Fibroblast of lung (primary cell): Measurements from ENCODE around the gene MEIOSIN.

Experiments
- EZH2 ChIP-seq: IDR thresholded peaks from 2 replicates; pipeline ENCODE4 v1.5.1; 2012; ENCODE audit warnings: low read length, control low read depth, mild to moderate bottlenecking; ENCODE audit errors: missing control alignments
- TF ChIP-seq, protein P1 (sequence below), 2 donors: IDR thresholded peaks in 1 of 2; conservative IDR thresholded peaks in 1 of 2; 1 replicate in 1 of 2; 2 replicates in 1 of 2; pipeline ENCODE4 v1.5.1; 2011 to 2012; ENCODE audit warnings: low read length in 2 of 2, control low read depth in 1 of 2, inconsistent platforms in 1 of 2, low read depth in 1 of 2, mild to moderate bottlenecking in 1 of 2

- TF ChIP-seq EZH2, result no peak
- TF ChIP-seq, protein P1, sequence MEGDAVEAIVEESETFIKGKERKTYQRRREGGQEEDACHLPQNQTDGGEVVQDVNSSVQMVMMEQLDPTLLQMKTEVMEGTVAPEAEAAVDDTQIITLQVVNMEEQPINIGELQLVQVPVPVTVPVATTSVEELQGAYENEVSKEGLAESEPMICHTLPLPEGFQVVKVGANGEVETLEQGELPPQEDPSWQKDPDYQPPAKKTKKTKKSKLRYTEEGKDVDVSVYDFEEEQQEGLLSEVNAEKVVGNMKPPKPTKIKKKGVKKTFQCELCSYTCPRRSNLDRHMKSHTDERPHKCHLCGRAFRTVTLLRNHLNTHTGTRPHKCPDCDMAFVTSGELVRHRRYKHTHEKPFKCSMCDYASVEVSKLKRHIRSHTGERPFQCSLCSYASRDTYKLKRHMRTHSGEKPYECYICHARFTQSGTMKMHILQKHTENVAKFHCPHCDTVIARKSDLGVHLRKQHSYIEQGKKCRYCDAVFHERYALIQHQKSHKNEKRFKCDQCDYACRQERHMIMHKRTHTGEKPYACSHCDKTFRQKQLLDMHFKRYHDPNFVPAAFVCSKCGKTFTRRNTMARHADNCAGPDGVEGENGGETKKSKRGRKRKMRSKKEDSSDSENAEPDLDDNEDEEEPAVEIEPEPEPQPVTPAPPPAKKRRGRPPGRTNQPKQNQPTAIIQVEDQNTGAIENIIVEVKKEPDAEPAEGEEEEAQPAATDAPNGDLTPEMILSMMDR (conservative IDR thresholded peaks at IDR 0.05 in 1 of 2, IDR thresholded peaks at IDR 0.05 in 1 of 2; ENCODE audit: low read depth in 1 of 2, low read length in 2 of 2), result no peak
These were observed 44.2 kb downstream of the MEIOSIN start for GRCh38 chr19:45777395-45777961.
